Measurements from ENCODE around the gene ADAMTS7.

- no peak for TF ChIP-seq CTCF (IDR thresholded peaks at IDR 0.05; ENCODE audit: insufficient read depth, low read depth, low read length)
- no peak for TF ChIP-seq EZH2 (IDR thresholded peaks at IDR 0.05; ENCODE audit: insufficient read depth, low read length)
These were observed 3.9 kb downstream of the ADAMTS7 start for GRCh38 chr15:78807359-78807758.
